ENCODE measurements around the gene NDUFAF8.

DNA sequence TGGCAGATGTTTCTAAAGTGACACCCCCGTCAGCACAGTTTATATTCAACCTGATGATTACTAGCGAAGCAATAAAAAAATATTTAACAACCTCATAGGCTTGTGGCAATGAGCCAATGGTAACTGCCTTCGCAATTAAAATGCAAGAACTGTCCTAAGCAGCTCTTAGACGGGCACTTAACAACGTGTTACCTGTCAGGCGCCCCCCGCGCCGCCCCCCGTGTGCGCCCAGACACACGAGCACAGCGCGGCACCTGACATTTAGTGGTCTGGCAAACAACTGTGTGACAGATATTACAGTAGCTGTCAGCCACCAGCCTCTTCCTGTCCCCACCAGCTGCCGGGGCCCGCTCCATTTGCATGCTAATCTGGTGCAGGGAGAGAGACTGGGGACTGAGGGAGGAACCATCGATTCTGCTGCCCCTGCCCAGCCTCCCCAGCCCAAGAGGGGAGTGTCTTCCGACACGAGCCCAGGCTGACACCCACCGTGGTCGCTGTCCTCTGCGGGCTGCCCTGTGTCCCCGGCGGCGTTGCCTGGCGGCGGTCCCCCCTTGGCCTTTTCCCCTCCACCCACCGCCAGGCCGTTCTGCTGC is 12.7 kb downstream of the NDUFAF8 start:
- TF ChIP-seq EZH2phosphoT487 (IDR thresholded peaks at IDR 0.05; ENCODE audit: insufficient read depth, low read depth) (no peak), EZH2 (IDR thresholded peaks at IDR 0.05; ENCODE audit: insufficient read depth, poor library complexity, severe bottlenecking) (no peak)
